Measurements from ENCODE around the gene TNFRSF12A.

GRCh38 chr16:3007957-3008689 is 12.0 kb upstream of the TNFRSF12A start:
- TF ChIP-seq ATRX (CRISPR knock-in tag; IDR thresholded peaks at IDR 0.05; ENCODE audit: borderline replicate concordance) (no peak), ZBTB7A (CRISPR knock-in tag; IDR thresholded peaks at IDR 0.05) (no peak), CREB3 (CRISPR knock-in tag; IDR thresholded peaks at IDR 0.05) (no peak), SALL2 (CRISPR knock-in tag; IDR thresholded peaks at IDR 0.05) (no peak), ZNF124 (CRISPR knock-in tag; IDR thresholded peaks at IDR 0.05) (no peak), ZNF564 (CRISPR knock-in tag; IDR thresholded peaks at IDR 0.05) (no peak), CTCF (CRISPR knock-in tag; IDR thresholded peaks at IDR 0.05) (no peak), BRCA1 (CRISPR knock-in tag; IDR thresholded peaks at IDR 0.05) (no peak), JARID2 (CRISPR knock-in tag; IDR thresholded peaks at IDR 0.05; ENCODE audit: insufficient replicate concordance) (no peak)
- TF ChIP-seq, protein P1, sequence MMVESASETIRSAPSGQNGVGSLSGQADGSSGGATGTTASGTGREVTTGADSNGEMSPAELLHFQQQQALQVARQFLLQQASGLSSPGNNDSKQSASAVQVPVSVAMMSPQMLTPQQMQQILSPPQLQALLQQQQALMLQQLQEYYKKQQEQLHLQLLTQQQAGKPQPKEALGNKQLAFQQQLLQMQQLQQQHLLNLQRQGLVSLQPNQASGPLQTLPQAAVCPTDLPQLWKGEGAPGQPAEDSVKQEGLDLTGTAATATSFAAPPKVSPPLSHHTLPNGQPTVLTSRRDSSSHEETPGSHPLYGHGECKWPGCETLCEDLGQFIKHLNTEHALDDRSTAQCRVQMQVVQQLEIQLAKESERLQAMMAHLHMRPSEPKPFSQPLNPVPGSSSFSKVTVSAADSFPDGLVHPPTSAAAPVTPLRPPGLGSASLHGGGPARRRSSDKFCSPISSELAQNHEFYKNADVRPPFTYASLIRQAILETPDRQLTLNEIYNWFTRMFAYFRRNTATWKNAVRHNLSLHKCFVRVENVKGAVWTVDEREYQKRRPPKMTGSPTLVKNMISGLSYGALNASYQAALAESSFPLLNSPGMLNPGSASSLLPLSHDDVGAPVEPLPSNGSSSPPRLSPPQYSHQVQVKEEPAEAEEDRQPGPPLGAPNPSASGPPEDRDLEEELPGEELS (CRISPR knock-in tag; IDR thresholded peaks at IDR 0.05), result no peak

All from HepG2 (cell line).